A204.1 (cell line): ENCODE data around the gene OSTN.
"Not testable (repeated sequence)": the region's sequence is repeated elsewhere in the genome, so short reads cannot be mapped to it uniquely, and the experiment has no call there.

Source experiments
- FAIRE-seq: peaks from 2 replicates; lab custom pipeline; 2012; peaks lifted over from hg19 to GRCh38; lab: Jason Lieb, UNC

OSTN gene

GRCh38 chr3:191268737-191269136 lies 69.7 kb downstream of the OSTN start:
- FAIRE-seq: no peak

DNA sequence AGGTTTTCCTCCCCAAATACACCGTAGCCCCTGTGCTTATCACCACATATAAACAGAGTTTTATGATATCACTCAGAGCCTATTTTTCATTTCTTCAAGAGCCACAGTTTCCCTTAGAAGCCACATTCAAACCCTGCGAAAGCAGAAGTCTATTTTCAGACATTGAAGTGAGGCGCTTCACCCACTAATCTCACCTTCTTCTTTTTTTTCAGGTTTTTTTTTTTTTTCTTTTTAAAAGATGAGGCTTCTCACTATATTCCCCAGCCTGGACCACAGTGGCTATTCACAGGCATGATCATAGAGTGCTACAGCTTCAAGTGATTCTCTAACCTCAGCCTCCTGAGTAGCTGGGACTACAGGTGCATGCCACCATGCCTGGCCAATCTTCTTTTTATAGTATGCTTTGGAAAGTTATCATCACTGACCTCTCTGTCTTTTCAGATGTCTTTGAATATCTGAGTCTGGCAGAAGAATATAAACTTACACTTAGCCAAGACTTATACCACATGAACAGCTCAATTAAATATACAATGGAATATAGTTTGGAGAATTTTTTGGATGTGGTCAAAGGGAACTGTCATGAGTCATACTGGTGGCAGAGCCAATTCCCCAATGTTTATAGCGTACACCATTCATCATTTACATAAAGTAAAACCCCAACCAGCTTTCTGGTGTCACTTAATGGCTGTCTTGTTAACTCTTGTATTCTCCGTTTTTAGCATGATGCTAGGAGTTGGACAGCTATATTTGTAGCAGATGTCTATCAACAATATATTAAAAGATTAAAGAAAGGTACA lies 70.4 kb downstream of the OSTN start:
- FAIRE-seq: no peak

DNA sequence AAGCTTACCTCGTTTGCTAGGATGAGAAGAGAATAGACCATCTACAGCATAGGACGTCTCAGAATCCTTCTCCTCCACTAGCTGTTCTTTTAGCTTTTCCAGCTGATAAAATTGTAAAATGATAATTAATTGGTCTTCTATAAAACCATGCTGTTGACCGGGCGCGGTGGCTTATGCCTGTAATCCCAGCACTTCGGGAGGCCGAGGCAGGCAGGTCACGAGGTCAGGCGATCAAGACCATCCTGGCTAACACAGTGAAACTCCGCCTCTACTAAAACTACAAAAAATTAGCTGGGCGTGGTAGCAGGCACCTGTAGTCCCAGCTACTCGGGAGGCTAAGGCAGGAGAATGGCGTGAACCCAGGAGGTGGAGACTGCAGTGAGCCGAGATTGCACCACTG lies 76.2 kb downstream of the OSTN start:
- not testable (repeated sequence) for FAIRE-seq

DNA sequence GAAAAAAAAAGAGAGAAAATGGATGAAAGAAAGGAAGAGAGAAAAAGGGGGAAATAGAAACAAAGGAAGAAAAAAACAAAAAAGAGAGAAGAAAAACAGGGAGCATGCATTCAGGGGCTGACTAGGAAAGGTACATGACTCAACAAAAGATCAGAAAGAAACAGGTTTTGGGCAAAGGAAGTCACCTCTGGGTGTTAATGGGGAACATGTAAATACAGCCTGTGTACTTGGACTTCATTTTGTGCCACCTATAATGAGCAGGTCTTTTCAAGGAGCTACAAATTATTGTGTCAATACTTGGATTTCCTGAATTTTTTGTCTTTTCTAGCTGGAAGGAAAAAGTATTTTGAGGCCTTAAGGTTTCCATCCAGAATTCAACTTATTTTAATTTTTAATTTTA lies 76.7 kb downstream of the OSTN start:
- FAIRE-seq: no peak

DNA sequence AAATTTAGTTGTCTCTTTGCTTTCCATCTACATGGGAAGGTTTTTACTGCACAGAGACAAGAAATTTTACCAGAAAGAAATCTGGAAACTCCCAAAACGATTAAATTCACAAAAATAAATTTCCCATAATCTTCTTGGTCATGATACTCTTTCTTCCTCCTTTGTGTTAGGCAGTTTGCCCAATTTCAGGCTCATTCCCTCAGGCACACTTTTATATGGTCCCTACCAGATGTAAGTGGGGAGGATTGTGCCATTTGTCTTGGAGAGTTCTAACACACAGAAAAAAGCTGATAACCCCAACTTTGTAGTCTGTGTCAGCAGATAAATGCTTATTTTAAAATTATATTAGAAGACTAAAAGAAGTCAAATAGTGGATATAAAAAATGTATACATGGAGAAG lies 81.1 kb downstream of the OSTN start:
- no peak for FAIRE-seq

DNA sequence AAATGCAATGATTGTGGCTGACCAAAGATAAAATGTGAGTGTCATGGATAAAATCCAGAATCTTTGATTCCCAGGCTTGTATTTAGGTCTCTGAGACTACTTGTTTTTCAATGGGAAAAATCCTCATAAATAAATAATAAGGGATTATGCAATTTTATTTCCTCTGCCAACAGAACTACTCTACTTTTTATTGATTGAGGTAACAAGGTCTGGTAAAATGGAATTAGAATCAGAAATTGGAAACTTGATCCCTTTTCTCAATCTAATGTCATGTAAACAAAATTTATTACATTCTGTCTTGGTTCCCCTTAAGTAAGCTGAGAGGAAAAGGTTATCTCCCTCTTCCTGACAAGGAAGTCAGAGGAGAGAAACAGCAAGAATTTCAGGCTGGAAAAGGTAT lies 81.8 kb downstream of the OSTN start:
- FAIRE-seq: no peak

GRCh38 chr3:191282251-191283185 lies 83.5 kb downstream of the OSTN start:
- FAIRE-seq: no peak

DNA sequence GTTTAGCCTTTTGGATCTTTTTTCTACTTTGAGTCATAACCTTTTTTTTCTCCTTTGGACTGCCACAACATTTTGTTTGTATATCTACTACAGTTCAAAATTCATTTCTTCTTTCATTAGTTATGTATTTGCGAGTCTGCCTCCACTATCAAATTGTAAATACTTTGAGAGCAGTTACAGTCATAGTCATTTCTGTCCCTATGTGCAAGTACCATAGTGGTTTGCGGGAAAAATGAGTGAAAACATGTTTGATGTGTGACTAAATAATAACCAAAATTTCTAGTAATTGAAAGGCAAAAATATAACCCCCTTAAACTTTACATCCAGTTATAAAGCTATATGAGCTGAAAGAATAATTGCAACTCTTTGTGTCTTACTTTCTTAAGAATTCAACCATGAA lies 84.4 kb downstream of the OSTN start:
- FAIRE-seq: no peak

DNA sequence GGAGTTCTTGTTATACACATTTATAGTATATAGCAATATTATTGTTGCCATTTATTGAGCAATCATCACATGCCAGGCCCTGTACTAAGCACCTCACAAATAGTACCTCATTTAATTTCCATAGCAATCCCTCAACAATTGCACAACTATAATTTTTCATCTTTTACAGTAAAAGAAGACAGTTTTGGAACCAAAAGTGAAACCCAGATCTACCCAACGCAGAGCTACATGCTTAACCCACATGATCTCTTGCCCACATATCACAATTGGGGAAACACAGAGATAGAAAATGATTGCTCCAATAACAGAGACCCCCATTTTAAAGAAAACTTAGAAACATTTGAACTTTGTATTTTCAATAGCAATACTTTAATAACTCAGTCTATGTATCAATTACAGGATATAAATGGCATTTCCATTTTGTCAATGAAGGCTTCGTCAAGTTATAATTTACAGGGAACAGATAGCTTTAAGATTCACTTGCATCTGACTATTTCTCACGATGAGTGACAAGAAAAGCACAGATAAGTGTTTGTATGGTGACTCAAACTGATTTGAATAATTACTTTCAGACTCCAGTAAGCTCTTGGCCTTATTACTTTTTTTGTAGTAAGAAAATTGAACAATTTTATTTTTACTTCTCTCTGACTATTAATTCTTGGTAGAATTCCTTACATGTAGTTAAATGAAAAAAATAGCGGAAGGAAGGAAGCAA lies 91.4 kb downstream of the OSTN start:
- no peak for FAIRE-seq

GRCh38 chr3:191292243-191293015 lies 93.4 kb downstream of the OSTN start:
- FAIRE-seq: no peak

GRCh38 chr3:191294291-191294690 lies 95.2 kb downstream of the OSTN start:
- FAIRE-seq: no peak

GRCh38 chr3:191296041-191296541 lies 97.0 kb downstream of the OSTN start:
- no peak for FAIRE-seq

- no peak for FAIRE-seq
Observed at GRCh38 chr3:191298846-191299245, 99.8 kb downstream of the OSTN start.

DNA sequence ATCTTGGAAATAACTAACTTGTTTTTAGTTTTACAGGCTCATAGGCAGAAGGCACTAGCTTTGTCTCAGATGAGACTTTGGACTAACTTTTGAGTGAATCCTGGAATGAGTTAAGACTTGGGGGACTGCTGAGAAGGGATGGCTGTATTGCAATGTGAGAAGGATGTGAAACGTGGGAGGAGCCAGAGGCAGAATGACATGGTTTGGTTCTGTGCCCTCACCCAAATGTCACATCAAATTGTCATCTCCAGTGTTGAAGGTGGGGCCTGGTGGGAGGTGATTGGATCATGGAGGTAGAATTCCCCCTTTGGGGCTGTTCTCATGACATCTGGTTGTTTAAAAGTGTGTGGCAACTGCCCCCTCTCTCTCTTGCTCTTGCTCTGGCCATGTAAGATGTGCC lies 101.4 kb downstream of the OSTN start:
- no peak for FAIRE-seq

GRCh38 chr3:191301017-191301416 lies 102.0 kb downstream of the OSTN start:
- no peak for FAIRE-seq

- FAIRE-seq: no peak
Observed at GRCh38 chr3:191301782-191302411, 102.9 kb downstream of the OSTN start.

DNA sequence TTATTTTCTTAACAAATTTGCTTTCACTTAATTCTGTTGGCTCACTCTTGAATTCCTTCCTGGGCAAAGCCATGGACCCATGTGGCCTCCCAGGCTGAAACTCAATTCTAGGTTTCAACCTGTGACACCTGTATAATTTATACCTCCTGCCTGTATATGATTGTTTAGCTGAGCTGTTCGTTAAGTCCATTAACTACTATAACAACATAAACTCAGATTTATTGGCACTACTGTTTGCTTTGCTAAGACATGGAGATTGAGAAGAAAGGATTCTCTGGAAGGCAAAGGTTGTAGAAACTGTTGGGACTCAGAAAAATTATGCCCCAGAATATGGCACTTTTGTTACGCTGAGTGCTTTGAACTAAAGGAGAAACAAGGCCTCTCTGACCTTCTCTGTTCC lies 103.4 kb downstream of the OSTN start:
- FAIRE-seq: no peak

DNA sequence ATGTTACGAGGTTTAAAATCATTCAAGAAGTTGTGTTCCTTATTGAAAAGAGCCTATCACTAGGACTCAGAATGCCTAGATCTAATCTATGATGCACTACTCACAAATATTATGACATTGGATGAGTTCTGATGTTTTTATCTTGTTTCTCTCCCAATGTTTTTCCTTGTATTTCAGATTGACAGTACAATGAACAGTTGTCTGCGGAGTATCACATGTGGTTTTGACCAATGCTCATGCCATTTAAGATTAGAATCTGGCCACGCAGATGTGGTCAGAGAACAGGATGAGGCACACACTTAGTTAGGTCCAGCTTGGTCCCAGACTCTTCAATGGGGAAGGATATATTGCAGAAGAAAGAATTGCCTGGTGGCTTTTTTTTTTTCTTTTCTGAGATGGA lies 104.6 kb downstream of the OSTN start:
- no peak for FAIRE-seq

DNA sequence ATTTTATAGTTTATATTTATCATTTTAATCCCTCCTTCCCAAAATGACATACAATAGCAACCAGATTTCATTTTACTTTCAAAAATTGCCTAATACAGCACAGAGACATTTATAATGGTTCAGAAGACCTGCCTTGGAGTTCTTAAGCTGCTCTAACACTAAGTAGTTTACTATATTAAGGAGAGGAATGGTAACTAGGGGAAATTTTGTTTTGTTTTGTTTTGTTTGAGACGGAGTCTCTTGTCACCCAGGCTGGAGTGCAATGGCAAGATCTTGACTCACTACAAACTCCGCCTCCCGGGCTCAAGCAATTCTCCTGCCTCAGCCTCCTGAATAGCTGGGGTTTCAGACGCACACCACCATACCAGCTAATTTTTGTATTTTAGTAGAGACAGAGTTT lies 107.4 kb downstream of the OSTN start:
- no peak for FAIRE-seq

- no peak for FAIRE-seq
Observed at GRCh38 chr3:191307341-191307740, 108.3 kb downstream of the OSTN start.

- no peak for FAIRE-seq
Observed at GRCh38 chr3:191313296-191313695, 114.3 kb downstream of the OSTN start.
